ENCODE measurements around the gene EFL1. TPM values are rescaled to one million over a fixed set of nuclear protein-coding genes. Genes with fewer than 3 reads are reported as not detected.
"Not testable (repeated sequence)": the region's sequence is repeated elsewhere in the genome, so short reads cannot be mapped to it uniquely, and the experiment has no call there.

The EFL1 gene
- polyA plus RNA-seq, 2 of the 4 experiments (the other 2 are of a cell fraction): 21.2 to 42.3 TPM

- DNase-seq (ENCODE audit: low read depth in 1 of 2, low spot score in 1 of 2); H3K27ac ChIP-seq; POLR2A ChIA-PET; ATAC-seq; H3K4me2 ChIP-seq; H3K9me3 ChIP-seq; H3K4me1 ChIP-seq; H3K4me3 ChIP-seq; FAIRE-seq: not testable (repeated sequence)
- 74% methylated on average over 4 of the region's 5 CpGs for WGBS (ENCODE audit: missing lambda C conversion rate)
- CTCF ChIA-PET: interaction anchor here (1.0 kb wide), 1 partner anchor 37 kb away, joined by 3 read pairs; no protein-coding TSS in a partner anchor
Measured at GRCh38 chr15:82243644-82244043, 18.9 kb downstream of the EFL1 start.

- FAIRE-seq; H3K4me2 ChIP-seq; POLR2A ChIA-PET; DNase-seq (ENCODE audit: low read depth in 1 of 2, low spot score in 1 of 2); H3K27ac ChIP-seq; H3K4me1 ChIP-seq; CTCF ChIA-PET; H3K4me3 ChIP-seq; H3K9me3 ChIP-seq; ATAC-seq: not testable (repeated sequence)
- WGBS (ENCODE audit: missing lambda C conversion rate): 59% methylated on average over 1 of the region's 1 CpG
Measured at GRCh38 chr15:82241836-82242499, 20.6 kb downstream of the EFL1 start.

GRCh38 chr15:82239685-82240391 is 22.7 kb downstream of the EFL1 start:
- Histone ChIP-seq H3K4me3 (no peak overlapping the region), H3K9me3 (no peaks in the 10 kb centered on the region), H3K4me2 (no peak overlapping the region), H3K4me1 (no peaks in the 10 kb centered on the region), H3K27ac (no peak overlapping the region)
- POLR2A ChIA-PET: no interaction called here
- TF ChIP-seq HDAC2 (IDR thresholded peaks at IDR 0.05) (no peak), ZNF302 (CRISPR knock-in tag; IDR thresholded peaks at IDR 0.05) (no peak), CEBPB (IDR thresholded peaks at IDR 0.05) (no peak), RNF2 (IDR thresholded peaks at IDR 0.05; ENCODE audit: borderline replicate concordance, low read depth) (no peak), HEYL (CRISPR knock-in tag; IDR thresholded peaks at IDR 0.05) (no peak), CHD4 (IDR thresholded peaks at IDR 0.05; ENCODE audit: borderline replicate concordance) (no peak), SREBF2 (IDR thresholded peaks at IDR 0.05) (no peak), HOXB13 (CRISPR knock-in tag; IDR thresholded peaks at IDR 0.05; ENCODE audit: low read depth) (no peak), BCL3 (IDR thresholded peaks at IDR 0.05) (no peak), CTCF (IDR thresholded peaks at IDR 0.05) (no peak), HES2 (IDR thresholded peaks at IDR 0.05) (no peak), FOXS1 (CRISPR knock-in tag; IDR thresholded peaks at IDR 0.05) (no peak), MAX (IDR thresholded peaks at IDR 0.05) (no peak), PBX3 (IDR thresholded peaks at IDR 0.05) (no peak), FOSL2 (IDR thresholded peaks at IDR 0.05) (no peak), FOSL2 (CRISPR knock-in tag; IDR thresholded peaks at IDR 0.05) (no peak)
- ATAC-seq: no peak
- CTCF ChIA-PET: interaction anchor here (1.3 kb wide), 1 partner anchor 11 kb away, joined by 4 read pairs; no protein-coding TSS in a partner anchor
- no peak for DNase-seq (ENCODE audit: low read depth in 1 of 2, low spot score in 1 of 2)
- FAIRE-seq: no peak
- 93% methylated on average over 5 of the region's 5 CpGs for whole genome bisulfite sequencing (ENCODE audit: missing lambda C conversion rate)

GRCh38 chr15:82237944-82238534 is 24.5 kb downstream of the EFL1 start:
- FAIRE-seq: peak; percentile 90
- H3K27ac ChIP-seq; POLR2A ChIA-PET; ATAC-seq; H3K9me3 ChIP-seq; H3K4me1 ChIP-seq; DNase-seq (ENCODE audit: low read depth in 1 of 2, low spot score in 1 of 2); CTCF ChIA-PET; H3K4me3 ChIP-seq; H3K4me2 ChIP-seq: not testable (repeated sequence)
- WGBS (ENCODE audit: missing lambda C conversion rate): 84% methylated on average over 3 of the region's 3 CpGs
